ENCODE results near the gene GLYR1. TPM values are rescaled to one million over a fixed set of nuclear protein-coding genes. Genes with fewer than 3 reads are reported as not detected.

The GLYR1 gene
- total and polyA plus RNA-seq, 9 of the 15 experiments (the other 6 are each of a cell fraction or from before 2014, with no cell fraction given), result 6.7 to 99.2 (median 60.2) TPM

DNA sequence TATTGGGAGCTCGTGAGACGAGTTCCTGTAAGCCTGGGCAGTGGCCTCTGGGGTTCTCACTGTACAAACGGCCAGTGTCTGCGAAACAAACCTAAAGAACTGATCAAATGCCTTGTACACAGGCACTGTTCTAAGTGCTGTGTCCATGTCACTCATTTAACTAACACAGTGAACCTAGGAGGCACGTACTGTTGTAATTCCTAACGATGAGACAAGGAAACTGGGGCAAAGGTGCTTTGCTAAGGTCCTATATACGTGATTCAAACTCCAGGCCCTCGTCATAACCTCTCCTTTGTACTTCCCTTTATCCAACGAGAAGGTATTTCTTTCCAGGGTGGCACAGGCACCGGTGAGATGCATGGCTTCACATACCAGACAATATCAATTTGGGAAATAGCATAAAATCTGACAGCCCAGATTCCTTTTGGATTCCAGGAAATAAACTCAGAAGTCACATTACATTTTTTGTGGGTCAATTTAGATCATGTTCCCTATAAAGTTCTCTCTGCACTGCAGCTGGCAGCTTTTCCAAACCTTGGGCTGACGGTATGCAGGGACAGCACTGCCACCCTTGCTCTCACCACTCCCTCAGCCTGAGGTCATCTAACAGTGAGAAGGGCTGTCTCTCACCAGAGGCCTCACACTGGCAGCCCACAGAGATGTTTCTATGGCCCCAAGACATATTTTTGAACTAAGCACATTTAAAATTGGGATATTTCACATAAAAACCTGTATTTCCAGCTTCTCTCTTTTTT is 18.3 kb downstream of the GLYR1 start (continued):
- TF ChIP-seq, protein P1, sequence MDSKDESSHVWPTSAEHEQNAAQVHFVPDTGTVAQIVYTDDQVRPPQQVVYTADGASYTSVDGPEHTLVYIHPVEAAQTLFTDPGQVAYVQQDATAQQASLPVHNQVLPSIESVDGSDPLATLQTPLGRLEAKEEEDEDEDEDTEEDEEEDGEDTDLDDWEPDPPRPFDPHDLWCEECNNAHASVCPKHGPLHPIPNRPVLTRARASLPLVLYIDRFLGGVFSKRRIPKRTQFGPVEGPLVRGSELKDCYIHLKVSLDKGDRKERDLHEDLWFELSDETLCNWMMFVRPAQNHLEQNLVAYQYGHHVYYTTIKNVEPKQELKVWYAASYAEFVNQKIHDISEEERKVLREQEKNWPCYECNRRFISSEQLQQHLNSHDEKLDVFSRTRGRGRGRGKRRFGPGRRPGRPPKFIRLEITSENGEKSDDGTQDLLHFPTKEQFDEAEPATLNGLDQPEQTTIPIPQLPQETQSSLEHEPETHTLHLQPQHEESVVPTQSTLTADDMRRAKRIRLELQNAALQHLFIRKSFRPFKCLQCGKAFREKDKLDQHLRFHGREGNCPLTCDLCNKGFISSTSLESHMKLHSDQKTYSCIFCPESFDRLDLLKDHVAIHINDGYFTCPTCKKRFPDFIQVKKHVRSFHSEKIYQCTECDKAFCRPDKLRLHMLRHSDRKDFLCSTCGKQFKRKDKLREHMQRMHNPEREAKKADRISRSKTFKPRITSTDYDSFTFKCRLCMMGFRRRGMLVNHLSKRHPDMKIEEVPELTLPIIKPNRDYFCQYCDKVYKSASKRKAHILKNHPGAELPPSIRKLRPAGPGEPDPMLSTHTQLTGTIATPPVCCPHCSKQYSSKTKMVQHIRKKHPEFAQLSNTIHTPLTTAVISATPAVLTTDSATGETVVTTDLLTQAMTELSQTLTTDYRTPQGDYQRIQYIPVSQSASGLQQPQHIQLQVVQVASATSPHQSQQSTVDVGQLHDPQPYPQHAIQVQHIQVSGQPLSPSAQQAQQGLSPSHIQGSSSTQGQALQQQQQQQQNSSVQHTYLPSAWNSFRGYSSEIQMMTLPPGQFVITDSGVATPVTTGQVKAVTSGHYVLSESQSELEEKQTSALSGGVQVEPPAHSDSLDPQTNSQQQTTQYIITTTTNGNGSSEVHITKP (IDR thresholded peaks at IDR 0.05; ENCODE audit: partially characterized antibody), result no peak

DNA sequence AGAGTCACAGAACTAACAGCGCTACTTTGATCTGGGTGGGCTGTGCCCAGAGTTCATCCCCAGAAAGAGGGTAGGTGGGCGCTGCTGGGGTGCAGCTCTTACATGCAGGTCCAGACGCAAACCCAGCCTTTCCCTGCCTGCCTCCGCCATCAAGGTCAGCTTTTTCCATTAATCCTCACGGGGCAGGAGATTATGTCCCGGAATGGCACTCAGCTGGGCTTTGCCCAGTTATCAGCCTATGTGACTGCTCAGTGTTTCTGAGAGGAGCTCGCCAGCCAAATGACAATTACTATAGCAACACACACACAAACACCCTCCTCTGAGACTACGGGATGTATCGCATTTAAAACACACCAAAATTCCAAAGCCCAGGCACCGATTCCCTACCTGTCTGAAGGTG is 20.1 kb downstream of the GLYR1 start:
- Histone ChIP-seq H3K79me2 (ENCODE audit: control insufficient read depth, insufficient read depth, low read length) (no peaks in the 10 kb centered on the region), H3K9me1 (ENCODE audit: control insufficient read depth, insufficient read depth, low read length) (no peaks in the 10 kb centered on the region), H3K4me2 (ENCODE audit: insufficient read depth, low read length) (no peak overlapping the region), H2AFZ (ENCODE audit: low read depth, low read length) (no peak overlapping the region), H3K36me3 (ENCODE audit: control insufficient read depth, insufficient read depth, low read length) (peaks cover 89% of the 10 kb centered on the region), H3K4me1 (replicated peaks in 1 of 2; ENCODE audit: control insufficient read depth in 2 of 2, insufficient read depth in 2 of 2, low read length in 2 of 2) (no peaks in the 10 kb centered on the region), H3K4me3 (no peak overlapping the region), H3K27ac (ENCODE audit: extremely low read depth, low read depth, low read length) (no peak overlapping the region), H4K20me1 (replicated peaks; ENCODE audit: control insufficient read depth, insufficient read depth, low read length) (no peaks in the 10 kb centered on the region), H3K27me3 (ENCODE audit: control insufficient read depth in 2 of 2, insufficient read depth in 2 of 2, low read length in 2 of 2) (no peaks in the 10 kb centered on the region), H3K9me3 (replicated peaks; ENCODE audit: control insufficient read depth, insufficient read depth, low read depth, low read length) (no peaks in the 10 kb centered on the region), H3K9ac (ENCODE audit: insufficient read depth in 1 of 2, low read depth in 2 of 2, low read length in 2 of 2) (no peak overlapping the region)
- WGBS (ENCODE audit: insufficient coverage, low coverage, missing lambda C conversion rate), result 98% methylated on average over 10 of the region's 10 CpGs
- POLR2A ChIA-PET, result interaction anchor here (1.0 to 1.1 kb wide), 2 partner anchors 9 to 15 kb away, joined by 3 read pairs; no protein-coding TSS in a partner anchor
- in situ Hi-C loops (cut with MboI), result no loop called here
- ATAC-seq, result no peak
- no TSS peak for BruUV-seq (replicated peaks)
- FAIRE-seq, result no peak
- DNase-seq (ENCODE audit: extremely low read depth in 1 of 4, low spot score in 3 of 4), result no peak
- CTCF ChIA-PET (ENCODE audit: low intra/inter-chr PET ratio), result no interaction called here
- intact Hi-C loops (cut with micrococcal nuclease), result no loop called here
- TF ChIP-seq RBM34 (IDR thresholded peaks at IDR 0.05; ENCODE audit: borderline replicate concordance, insufficient read depth, low read length) (no peak), NR1H2 (CRISPR knock-in tag; IDR thresholded peaks at IDR 0.05) (no peak), CHD2 (IDR thresholded peaks at IDR 0.05; ENCODE audit: low read depth, low read length) (no peak), ZSCAN32 (CRISPR knock-in tag; IDR thresholded peaks at IDR 0.05) (no peak), RAD21 (CRISPR knock-in tag; conservative IDR thresholded peaks at IDR 0.05 in 1 of 2, IDR thresholded peaks at IDR 0.05 in 1 of 2) (no peak)

All from K562 (cell line).